ENCODE measurements around the gene RBCK1.
"Not testable (repeated sequence)": the region's sequence is repeated elsewhere in the genome, so short reads cannot be mapped to it uniquely, and the experiment has no call there.

Gene RBCK1

DNA sequence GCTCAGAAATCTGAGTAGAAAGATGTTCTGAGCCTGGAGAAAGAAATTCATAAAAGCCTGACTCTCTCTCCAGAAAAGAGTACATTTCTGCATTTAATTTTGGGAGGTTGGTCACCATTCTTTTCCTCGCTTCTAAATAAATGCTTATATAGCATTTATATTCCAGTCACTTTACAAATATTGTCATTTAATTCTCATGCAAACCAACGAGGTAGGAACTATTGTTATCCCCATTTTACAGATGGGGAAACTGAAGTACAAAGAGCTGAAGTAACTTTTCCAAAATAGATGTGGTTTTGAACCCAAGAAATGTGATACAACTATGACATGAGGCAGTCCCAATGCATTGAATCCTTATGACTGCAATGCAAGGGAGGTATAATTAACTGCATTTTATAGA lies 32.0 kb upstream of the RBCK1 start:
- no peak for DNase-seq

DNA sequence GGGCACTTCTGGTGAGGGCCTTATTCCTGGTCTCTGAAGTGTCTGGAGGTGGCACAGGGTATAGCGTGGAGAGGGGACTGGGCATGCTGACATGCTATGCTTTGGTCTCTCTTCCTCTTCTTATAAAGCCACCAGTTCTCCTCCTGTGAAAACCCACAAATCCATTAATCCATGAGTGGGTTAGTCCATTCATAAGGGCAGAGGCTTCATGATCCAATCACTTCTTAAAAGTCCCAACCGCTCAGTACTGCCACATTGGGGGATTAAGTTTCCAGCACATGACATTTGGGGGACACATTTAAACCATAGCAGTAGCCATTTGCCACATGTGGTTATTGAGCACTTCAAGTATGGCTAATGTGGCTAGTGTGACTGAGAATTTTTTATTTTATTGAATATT lies 31.3 kb upstream of the RBCK1 start:
- DNase-seq: no peak

DNA sequence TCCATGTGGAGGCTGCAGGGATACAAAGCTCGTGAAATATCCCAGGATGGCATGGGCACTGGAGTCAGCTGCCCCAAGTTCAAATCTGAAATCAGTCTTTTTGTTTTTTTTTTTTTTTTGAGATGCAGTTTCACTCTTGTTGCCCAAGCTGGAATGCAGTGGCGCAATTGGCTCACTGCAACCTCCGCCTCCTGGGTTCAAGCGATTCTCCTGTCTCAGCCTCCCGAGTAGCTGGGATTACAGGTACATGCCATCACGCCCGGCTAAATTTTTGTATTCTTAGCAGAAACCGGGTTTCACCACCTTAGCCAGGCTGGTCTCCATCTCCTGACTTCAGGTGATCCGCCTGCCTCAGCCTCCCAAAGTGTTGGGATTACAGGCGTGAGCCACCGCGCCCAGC lies 30.5 kb upstream of the RBCK1 start:
- DNase-seq: not testable (repeated sequence)

DNA sequence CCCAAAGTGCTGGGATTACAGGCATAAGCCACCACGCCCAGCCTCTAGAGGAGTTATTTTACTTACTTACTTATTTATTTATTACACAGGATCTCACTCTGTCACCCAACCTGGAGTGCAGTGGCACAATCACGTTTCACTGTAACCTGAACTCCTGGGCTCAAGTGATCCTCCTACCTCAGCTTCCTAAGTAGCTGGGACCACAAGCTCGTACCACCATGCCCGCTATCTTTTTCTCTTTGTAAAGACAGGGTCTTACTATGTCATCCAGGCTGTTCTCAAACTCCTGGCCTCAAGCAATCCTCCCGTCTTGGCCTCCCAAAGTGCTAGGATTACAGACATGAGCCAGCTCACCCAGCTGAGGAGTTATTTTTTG lies 29.1 kb upstream of the RBCK1 start:
- DNase-seq: no peak

DNA sequence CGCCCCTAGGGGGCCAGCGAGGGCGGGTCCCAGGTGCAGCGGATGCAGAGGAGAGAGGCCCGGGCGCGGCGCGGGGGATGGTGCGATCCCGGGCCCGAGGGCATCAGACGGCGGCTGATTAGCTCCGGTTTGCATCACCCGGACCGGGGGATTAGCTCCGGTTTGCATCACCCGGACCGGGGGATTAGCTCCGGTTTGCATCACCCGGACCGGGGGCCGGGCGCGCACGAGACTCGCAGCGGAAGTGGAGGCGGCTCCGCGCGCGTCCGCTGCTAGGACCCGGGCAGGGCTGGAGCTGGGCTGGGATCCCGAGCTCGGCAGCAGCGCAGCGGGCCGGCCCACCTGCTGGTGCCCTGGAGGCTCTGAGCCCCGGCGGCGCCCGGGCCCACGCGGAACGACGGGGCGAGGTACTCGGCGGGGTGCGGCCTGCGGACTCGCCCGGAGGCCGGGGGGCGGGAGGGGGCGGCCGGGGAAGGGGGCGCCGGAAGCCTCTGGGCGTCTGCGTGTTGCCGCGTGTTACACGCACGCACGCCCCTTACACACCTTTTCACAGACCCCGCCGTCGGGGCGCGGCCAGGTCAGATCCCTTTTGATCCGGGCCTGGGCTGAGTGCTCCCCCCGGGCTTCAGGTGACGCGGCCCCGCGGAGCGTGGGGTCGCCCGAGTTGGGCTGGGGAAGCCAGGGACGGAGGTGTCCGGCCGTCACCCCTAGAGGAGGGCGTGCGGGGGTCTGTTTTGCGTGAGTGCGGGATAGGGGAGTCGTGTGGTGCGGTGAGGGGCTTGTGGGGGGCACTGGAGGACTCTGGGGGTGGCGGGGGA lies 27.1 kb upstream of the RBCK1 start:
- peak; percentile 48 for DNase-seq

DNA sequence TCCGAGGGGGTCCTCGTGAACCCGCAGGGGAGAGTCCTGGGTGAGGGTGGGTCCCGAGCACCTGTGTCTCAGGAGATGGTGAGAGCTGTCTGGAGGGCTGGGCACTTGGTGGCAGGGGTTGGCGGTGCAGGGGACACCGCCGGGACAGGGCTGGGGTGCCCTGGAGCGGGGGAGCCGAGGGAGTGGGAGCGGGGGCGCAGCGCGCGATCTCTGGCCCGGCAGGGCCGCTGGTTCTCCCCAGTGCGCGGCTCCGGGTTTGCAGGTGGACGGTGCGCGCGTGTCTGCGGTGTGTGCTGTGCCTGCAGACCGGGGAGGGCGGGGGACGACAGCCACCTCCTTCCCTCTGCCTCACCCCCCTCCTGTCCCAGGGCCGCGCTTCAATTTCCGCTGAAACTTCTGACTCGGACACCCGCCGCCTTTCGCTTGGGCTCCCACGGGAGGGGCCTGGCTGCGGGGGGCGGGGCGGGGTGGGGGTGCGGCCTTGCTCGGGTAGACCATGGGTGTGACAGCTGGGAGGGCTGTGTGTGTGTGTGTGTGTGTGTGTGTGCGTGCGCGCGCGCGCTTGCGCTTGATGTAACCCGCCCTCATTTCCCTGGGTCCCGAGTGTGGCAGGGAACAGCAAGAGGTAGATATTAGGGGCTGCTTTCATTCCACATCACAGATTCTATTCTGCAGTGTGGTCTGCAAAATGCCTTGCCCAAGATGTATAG lies 26.4 kb upstream of the RBCK1 start:
- peak; percentile 83 for DNase-seq

DNA sequence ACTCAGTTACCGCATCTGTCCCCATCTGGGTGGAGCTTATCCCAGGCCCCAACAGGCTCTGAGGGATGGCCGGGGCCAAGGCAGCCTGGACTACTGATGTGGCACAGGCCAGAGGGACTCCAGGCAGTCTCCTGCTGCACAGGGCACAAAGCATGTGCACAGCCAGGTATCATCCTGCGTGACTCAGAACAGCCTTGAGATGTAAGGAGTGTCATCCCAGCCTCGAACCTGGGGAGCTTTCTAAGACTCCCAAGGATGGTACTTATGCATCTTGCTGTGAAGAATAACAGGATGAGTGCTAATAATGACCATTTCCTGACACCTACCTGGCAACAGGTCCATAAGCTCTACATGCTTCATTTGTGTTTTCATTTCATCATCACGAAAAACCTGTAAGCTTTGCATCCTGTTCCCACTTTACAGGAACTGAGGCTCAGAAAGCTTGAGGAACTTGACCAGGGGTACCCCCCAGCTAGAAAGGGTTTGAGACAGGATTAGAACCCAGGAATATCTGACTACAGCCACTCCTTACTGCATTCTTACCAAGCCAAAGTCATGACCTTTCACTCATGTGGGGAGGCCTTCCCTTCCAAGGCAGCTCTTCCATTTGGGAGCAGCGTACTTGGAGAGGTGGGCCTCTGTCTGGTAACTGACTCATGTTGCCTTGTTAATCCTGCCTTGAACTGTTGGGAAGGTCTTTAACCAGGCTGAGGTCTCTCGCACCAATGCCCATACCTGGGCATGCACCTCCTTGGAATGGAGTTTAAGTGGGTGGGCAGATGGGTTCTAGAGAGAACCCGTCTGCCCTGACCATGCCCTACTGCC lies 25.6 kb upstream of the RBCK1 start:
- DNase-seq: no peak

DNA sequence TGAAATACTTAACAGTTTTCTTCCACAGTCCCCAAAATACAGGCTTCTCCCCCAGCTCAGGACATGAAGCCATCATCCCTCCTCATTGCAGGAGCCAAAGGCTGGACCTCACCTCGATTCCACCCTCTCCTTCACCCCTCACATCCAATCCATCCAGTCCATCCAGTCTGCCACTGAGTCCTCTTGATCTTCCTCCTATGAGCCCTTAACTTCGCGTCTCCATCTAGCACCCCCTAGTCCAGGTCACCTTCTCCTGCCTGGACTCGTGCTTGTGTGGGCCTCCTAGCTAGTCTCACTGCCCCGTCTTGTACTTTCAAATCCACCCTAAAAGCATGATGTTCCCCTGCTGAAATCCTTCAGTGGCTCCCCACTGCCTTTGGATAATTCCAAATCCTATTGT lies 24.2 kb upstream of the RBCK1 start:
- no peak for DNase-seq

DNA sequence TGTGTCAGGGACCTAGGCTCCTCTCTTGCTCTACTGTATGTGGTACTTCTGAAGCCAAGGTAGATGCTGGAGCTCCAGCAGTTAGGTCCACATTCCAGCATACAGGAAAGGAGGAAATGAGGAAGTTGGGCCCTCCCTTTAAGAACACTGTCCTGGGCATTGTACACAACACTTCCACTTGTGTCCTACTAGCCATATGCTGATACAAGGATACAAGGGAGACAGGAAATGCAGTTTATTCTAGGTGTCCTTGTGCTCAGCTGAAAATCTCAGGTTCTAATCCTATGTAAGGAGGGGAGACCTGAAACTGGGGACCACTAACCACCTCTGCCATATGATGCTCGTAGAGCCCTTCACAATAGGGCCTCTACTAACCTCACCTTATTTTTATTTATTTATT lies 23.4 kb upstream of the RBCK1 start:
- DNase-seq: no peak

DNA sequence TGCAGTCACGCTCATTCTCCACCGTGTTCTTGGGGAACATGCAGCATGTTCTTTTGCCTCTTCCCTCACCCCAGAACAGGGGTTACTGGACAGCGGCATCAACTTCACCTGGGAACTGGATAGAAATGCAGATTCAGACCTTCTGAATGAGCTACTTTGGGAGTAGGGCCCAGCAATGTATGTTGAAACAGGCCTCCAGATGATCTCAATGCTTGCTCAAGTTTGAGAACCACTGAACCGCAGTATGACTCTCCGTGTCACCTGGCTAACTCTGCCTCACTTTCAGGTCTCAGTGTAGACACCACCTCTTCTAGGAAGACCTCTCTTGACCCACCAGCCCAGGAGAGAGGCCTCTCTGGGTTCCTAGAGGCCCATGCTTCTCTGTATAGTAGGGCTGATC lies 22.7 kb upstream of the RBCK1 start:
- no peak for DNase-seq

DNA sequence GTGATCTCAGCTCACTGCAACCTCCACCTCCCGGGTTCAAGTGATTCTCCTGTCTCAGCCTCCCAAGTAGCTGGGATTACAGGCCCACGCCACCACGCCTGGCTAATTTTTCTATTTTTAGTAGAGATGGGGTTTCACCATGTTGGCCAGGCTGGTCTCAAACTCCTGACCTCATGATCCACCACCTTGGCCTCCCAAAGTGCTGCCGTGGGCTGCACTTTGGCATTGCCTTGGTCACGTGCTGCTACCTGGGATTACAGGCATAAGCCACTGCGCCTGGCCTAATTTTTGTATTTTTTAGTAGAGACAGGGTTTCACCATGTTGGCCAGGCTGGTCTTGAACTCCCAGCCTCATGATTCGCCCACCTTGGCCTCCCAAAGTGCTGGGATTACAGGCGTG lies 21.5 kb upstream of the RBCK1 start:
- not testable (repeated sequence) for DNase-seq

DNA sequence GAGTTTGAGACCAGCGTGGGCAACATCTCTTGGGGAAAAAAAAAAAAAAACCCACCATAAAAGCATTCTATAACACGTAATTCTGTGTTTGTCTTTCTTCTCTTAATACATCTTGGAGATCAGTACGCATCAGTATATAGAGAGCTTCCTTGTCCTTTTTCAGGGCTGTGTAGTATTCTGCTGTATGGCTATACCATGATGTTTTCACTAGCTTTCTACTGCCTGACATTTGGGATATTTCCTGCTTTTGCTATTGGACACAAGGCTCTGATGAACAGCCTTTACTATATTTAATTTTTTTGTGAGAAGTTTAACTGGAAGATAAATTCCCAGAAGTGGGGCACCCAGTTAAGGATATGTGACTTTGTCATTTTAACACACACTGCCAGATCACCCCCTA lies 20.6 kb upstream of the RBCK1 start:
- no peak for DNase-seq

DNA sequence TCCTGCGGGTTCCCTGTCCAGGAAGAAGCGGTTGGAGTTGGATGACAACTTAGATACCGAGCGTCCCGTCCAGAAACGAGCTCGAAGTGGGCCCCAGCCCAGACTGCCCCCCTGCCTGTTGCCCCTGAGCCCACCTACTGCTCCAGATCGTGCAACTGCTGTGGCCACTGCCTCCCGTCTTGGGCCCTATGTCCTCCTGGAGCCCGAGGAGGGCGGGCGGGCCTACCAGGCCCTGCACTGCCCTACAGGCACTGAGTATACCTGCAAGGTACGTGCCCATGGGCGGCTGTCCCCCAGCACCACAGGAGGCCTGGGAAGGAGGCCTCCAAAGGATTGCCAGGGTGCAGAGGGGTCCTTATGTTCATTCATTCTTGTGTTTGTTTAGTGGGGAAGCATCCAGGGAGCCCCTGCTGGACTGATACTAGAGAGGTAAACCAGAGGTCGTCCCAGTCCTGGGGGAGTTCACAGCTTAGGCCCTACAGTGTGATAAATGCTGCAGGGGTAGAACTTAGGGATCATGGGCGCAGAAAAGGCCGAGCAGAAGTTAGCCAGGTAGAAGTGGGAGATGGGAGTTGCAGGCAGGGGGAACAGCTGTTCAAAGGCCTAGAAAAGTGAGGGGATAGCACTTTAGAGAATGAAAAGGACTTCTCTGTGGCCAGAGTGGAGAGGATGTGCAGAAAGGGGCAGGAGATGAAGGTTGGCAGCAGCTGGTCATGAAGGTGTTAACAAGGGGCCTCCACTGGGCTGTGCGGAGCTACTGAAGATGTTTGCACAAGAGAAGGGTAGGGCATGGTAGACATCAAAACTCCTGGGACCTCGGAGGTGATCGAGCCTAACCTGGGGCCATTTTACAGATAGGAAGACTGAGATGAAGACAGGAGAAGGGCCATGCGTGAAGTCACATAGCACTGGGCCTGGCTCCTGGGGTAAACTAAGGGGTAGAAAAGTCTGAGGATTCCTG lies 19.8 kb upstream of the RBCK1 start:
- no peak for DNase-seq

DNA sequence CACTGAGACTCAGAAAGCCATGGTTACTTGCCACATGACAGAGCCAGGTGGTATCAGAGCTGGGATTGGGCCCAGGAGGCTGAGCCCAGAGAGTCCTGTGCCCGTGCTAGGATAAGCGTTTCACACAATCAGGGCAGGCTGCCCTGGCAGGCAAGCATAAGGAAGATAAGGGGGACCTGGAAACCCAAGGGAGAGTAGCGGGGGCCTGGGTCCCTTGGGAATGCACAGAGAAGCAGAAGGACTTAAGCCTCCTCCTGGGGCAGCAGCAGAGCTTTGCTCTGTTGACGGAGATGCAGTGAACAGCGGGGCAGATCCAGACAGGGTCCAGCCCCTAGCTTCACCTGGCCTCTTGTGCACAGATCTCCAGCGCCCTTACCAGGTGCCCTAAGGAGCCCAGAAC lies 18.9 kb upstream of the RBCK1 start:
- no peak for DNase-seq

DNA sequence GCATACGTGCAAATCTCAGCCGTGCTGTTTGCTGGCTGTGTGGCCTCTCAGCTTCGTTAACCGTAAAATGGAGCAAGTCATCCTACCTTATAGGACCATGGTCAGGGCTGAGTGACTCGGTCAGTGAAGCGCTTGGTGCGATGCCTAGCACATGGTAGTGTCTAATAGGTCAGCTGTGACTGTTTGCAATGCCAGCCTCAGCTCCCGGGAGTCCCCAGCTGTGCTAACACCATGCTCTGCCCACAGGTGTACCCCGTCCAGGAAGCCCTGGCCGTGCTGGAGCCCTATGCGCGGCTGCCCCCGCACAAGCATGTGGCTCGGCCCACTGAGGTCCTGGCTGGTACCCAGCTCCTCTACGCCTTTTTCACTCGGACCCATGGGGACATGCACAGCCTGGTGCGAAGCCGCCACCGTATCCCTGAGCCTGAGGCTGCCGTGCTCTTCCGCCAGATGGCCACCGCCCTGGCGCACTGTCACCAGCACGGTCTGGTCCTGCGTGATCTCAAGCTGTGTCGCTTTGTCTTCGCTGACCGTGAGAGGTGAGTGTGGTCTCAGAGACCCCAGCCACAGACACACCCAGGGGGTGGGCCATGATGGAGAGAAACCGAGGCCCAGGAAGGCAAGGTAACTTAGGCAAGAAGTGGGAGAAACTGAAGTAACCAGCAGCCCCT lies 16.9 kb upstream of the RBCK1 start:
- DNase-seq: no peak

DNA sequence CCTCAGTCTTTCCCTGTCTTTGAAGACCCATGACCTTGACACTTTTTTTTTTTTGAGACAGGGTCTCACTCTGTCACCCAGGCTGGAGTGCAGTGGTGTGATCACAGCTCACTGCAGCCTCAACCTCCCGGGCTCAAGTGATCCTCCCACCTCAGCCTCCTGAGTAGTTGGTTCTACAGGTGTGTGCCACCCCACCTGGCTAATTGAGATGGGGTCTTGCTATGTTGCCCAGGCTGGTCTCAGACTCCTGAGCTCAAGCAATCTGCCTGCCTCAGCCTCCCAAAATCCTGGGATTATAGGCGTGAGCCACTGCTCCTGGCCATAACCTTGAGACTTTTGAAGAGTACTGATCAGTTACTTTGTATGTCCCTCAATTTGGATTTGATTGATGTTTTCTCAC lies 14.8 kb upstream of the RBCK1 start:
- not testable (repeated sequence) for DNase-seq

DNA sequence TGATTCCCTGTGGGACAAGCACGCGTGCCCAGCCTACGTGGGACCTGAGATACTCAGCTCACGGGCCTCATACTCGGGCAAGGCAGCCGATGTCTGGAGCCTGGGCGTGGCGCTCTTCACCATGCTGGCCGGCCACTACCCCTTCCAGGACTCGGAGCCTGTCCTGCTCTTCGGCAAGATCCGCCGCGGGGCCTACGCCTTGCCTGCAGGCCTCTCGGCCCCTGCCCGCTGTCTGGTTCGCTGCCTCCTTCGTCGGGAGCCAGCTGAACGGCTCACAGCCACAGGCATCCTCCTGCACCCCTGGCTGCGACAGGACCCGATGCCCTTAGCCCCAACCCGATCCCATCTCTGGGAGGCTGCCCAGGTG lies 11.9 kb upstream of the RBCK1 start:
- no peak for DNase-seq

DNA sequence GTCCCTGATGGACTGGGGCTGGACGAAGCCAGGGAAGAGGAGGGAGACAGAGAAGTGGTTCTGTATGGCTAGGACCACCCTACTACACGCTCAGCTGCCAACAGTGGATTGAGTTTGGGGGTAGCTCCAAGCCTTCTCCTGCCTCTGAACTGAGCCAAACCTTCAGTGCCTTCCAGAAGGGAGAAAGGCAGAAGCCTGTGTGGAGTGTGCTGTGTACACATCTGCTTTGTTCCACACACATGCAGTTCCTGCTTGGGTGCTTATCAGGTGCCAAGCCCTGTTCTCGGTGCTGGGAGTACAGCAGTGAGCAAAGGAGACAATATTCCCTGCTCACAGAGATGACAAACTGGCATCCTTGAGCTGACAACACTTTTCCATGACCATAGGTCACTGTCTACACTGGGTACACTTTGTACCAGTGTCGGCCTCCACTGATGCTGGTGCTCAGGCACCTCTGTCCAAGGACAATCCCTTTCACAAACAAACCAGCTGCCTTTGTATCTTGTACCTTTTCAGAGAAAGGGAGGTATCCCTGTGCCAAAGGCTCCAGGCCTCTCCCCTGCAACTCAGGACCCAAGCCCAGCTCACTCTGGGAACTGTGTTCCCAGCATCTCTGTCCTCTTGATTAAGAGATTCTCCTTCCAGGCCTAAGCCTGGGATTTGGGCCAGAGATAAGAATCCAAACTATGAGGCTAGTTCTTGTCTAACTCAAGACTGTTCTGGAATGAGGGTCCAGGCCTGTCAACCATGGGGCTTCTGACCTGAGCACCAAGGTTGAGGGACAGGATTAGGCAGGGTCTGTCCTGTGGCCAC lies 11.3 kb upstream of the RBCK1 start:
- no peak for DNase-seq

DNA sequence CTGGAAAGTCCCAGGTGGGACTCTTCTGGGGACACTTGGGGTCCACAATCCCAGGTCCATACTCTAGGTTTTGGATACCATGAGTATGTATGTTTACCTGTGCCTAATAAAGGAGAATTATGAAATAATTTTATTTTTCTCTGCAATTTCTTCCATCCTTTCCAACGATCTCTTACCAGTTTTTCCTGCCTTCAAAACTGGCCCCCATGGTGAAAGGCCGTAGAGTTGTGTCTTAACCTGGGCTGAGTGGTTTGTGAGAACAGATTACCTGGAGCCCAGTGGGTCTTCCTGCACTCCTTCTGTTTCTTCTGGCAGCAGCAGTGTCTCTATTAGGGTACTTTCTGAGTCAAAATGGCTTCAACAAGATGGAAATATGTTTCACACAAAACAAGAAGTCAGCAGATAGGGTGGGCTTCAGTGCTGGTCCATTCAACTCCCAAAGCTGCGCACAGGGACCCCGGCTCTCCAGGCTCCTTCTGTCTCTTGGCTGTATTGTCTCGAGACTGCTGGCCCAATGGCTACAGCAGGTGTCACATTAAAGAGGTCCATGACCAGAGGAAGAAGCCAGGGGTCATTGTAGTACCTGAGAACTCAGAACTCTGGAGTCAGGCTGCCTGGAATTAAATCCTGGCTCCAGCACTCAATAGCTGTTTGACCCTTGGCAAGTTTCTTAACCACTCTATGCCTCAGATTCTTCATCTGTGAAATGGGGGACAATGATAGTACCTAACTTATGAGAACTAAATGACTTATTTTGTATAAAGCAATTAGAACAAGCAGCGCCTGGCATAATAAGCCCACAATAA lies 10.5 kb upstream of the RBCK1 start:
- DNase-seq: no peak

DNA sequence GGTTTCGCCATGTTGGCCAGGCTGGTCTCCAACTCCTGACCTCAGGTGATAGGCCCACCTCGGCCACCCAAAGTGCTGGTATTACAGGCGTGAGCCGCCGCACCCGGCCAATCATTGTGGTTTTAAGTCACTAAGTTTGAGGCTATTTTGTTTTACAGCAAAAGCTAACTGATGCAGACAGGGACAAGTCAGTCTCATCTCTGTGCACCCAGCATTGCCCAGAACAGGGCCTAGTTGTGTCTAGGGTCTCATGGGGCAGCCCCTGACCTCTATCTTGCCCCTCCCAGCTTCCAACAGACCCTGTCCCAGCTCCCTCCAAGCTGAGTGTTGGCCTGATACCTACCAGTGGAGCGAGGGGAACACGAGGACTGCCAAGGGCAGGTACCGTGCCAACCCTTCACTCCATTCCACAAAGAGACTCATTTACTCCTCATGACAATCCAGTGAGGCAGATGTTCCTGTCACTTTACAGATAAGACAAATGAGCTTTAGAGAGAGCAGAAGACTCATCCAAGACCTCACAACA lies 8.9 kb upstream of the RBCK1 start:
- no peak for DNase-seq
